Pons (tissue), 1 donor: ENCODE measurements around the gene PRR22.
"Not testable (repeated sequence)": the region's sequence is repeated elsewhere in the genome, so short reads cannot be mapped to it uniquely, and the experiment has no call there.

Source experiments
- DNase-seq: peaks from one replicate; pipeline ENCODE4 v3.0.0-alpha.2; 2016; ENCODE audit warnings: low spot score

The PRR22 gene

DNA sequence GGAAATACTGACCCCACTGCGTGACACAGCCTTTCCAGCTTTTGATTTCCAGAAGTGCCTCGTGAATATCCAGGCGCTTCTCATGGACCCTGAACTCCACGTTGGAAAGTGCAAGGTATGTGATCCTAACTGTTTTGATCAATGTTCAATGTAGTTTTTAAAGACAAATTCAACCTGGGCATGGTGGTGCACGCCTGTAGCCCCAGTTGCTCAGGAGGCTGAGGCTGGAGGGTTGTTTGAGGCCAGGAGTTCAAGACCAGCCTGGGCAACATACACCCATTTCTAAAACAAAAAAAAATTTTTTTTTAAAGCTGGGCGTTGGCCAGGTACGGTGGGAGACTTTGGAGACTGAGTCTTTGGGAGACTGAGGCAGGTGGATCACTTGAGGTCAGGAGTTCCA lies 32.8 kb downstream of the PRR22 start:
- no peak for DNase-seq

DNA sequence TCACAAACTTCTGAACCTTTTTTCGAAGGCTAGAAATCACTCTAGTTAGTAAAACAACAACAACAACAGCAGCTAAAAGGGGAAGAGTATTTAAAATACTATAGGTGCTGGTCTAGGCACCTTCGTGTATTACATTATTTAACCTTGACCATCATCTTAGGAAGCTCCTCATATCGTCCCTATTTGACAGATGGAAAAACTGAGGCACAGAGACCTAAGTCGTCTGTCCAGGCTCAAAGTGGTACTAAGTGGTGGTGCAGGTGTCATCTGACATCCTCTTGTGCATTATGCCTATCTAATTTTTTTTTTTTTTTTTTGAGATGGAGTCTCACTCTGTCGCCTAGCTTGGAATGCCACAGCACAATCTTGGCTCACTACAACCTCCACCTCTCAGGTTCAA lies 35.0 kb downstream of the PRR22 start:
- no peak for DNase-seq

DNA sequence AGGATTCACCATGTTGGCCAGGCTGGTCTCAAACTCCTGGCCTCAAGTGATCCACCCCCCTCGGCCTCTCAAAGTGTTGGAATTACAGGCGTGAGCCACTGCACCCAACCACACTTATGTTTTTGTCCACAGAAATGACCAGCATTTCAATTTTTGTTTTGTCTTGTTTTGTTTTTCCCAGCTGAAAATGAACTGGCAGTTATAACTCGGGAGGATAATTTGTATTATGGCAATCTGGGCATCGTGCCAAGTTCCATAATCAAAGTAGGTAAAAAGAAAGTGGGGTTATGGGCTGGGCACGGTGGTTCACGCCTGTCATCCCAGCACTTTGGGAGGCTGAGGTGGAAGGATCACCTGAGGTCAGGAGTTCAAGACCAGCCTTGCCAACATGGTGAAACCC lies 35.6 kb downstream of the PRR22 start:
- not testable (repeated sequence) for DNase-seq

DNA sequence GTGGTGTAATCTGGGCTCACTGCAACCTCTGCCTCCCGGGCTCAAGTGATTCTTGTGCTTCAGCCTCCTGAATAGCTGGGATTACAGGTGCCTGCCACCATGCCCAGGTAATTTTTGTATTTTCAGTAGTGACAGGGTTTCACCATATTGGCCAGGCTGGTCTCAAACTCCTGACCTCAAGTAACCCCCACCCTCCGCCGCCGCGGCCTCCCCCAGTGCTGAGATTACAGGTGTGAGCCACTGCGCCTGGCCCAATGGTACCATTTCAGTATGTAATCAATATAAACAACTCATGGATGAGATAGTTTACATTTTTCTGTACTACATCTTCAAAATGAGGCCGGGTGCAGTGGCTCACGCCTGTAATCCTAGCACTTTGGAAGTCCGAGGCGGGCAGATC lies 39.5 kb downstream of the PRR22 start:
- not testable (repeated sequence) for DNase-seq

- no peak for DNase-seq
Observed at GRCh38 chr19:5743630-5744029, 40.9 kb downstream of the PRR22 start.

DNA sequence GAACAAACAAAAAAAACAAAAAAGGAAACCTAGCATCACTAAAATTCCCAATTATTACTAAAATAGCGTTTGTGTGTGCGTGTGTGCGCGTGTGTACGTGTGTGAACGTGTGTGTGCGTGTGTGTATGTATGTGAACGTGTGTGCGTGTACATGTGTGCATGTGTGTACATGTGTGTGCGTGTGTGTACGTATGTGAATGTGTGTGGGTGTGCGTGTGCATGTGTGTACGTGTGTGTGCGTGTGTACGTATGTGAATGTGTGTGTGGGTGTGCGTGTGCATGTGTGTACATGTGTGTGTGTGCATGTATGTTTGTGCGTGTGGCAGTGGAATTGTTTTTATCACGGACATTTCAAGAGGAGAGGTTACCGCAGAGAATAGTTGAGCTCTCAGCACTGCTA lies 42.5 kb downstream of the PRR22 start:
- no peak for DNase-seq

DNA sequence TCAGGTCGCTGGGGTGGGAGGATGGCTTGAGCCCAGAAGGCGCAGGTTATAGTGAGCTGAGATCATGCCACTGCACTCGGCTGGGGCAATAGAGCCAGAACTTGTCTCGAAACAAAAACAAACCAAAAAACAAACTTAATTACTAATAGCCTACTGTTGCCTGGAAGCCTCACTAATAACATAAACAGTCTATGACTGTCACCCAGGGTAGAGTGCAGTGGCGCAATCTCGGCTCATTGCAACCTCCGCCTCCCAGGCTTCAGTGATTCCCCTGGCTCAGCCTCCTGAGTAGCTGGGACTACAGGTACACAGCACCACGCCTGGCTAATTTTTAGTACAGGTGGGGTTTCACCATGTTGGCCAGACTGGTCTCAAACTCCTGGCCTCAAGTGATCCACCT lies 46.1 kb downstream of the PRR22 start:
- no peak for DNase-seq

GRCh38 chr19:5733172-5733571 lies 51.4 kb downstream of the PRR22 start:
- not testable (repeated sequence) for DNase-seq
